OCI-LY7 (cell line): ENCODE data around the gene PPP4C.

Experiments
- EZH2phosphoT487 ChIP-seq: fragments of 200-600 bp; sonication (generic); IDR thresholded peaks from 2 replicates; pipeline ENCODE4 v1.6.1; 2018; ENCODE audit warnings: low read depth, borderline replicate concordance, mild to moderate bottlenecking, mixed run types, antibody characterized with exemption, low read length, moderate library complexity, mixed read lengths
- TF ChIP-seq, protein P1 (sequence below): fragments of 200-600 bp; sonication (generic); conservative IDR thresholded peaks from 2 replicates; pipeline ENCODE4 v1.5.1; 2014; ENCODE audit warnings: mild to moderate bottlenecking, antibody characterized with exemption, low read length, moderate library complexity, mixed read lengths

DNA sequence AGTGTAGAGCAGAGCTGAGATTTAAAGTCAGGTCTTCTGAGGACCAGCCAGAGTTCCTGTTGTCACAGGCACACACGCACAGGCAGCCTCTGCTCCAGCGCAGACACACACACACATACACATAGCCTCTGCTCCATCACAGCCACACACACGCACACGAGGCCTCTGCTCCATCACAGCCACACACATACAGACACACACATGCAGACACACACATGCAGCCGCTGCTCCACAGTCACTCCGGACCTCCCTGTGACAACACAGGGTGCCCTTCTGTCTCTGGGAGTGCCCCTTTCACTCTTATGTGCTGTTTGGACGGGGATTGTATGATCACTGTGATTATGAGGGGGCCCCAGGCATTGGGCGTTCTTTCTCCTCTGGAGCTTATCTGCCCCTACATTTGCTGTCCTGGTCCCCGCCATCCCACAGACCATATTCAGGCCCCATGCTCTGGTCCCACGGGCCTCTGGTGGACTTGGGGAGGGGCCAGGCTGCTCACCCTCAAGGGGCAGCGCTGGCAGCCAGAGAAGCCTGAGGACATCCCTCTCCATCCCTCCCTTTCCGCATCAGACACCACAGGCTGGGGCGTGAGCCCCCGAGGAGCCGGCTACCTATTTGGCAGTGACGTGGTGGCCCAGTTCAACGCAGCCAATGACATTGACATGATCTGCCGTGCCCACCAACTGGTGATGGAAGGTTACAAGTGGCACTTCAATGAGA, 8.5 kb downstream of the PPP4C start:
- TF ChIP-seq, protein P1, sequence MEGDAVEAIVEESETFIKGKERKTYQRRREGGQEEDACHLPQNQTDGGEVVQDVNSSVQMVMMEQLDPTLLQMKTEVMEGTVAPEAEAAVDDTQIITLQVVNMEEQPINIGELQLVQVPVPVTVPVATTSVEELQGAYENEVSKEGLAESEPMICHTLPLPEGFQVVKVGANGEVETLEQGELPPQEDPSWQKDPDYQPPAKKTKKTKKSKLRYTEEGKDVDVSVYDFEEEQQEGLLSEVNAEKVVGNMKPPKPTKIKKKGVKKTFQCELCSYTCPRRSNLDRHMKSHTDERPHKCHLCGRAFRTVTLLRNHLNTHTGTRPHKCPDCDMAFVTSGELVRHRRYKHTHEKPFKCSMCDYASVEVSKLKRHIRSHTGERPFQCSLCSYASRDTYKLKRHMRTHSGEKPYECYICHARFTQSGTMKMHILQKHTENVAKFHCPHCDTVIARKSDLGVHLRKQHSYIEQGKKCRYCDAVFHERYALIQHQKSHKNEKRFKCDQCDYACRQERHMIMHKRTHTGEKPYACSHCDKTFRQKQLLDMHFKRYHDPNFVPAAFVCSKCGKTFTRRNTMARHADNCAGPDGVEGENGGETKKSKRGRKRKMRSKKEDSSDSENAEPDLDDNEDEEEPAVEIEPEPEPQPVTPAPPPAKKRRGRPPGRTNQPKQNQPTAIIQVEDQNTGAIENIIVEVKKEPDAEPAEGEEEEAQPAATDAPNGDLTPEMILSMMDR: no peak
- no peak for TF ChIP-seq EZH2phosphoT487
